Measurements from ENCODE around the gene CSN2. TPM values are rescaled to one million over a fixed set of nuclear protein-coding genes. Genes with fewer than 3 reads are reported as not detected.
A peak's percentile ranks its signal among the peaks of the same experiment; 100 is the strongest.
"Not testable (repeated sequence)": the region's sequence is repeated elsewhere in the genome, so short reads cannot be mapped to it uniquely, and the experiment has no call there.

Gene CSN2, protein sequence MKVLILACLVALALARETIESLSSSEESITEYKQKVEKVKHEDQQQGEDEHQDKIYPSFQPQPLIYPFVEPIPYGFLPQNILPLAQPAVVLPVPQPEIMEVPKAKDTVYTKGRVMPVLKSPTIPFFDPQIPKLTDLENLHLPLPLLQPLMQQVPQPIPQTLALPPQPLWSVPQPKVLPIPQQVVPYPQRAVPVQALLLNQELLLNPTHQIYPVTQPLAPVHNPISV
- total RNA-seq, result not detected in 2 replicates

DNA sequence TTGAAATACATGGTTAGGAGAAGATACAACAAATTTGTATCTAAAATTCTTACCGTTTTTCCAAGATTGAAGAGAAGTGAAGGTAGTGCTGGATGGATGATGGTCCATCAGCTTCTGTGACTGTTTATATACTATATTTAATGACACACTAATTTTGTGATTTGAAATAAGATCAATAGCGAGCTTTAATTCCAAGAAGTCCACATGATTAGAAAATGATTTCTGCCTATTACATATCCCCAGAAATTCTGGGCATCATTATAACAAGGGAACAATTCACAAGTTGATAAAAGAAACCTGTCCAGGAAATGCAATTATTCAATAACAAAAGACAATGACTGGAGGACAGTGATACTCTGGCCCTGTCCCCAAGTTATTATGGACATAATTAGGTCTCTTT lies at the start of gene CSN2:
CSN2 (minus strand) TSS at position 101 of the 400 bp plus-strand sequence. CDS start 4,733 bp downstream, outside the sequence.
- DNase-seq (ENCODE audit: low read depth in 2 of 2), result no peak

DNA sequence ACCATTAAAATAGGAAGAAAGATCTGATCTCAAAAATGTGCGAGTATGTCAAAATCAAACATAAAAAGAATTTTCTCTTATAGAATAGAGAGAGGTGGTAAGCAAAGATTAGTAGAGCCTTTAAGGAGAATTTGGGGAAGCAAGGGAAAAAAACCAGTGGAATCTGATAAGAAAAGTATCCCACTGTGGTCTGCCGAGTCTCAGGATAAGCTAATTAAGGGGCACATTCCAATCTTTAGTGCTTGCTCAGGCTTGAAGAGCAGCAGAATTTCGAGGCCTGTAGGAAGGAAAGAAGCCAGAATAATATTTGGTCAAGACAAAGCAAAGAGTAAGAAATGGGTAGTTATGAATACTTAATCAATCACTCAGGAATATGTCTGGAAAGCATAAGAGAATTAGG lies 43.2 kb upstream of the CSN2 start:
- DNase-seq (ENCODE audit: low read depth in 2 of 2), result no peak

DNA sequence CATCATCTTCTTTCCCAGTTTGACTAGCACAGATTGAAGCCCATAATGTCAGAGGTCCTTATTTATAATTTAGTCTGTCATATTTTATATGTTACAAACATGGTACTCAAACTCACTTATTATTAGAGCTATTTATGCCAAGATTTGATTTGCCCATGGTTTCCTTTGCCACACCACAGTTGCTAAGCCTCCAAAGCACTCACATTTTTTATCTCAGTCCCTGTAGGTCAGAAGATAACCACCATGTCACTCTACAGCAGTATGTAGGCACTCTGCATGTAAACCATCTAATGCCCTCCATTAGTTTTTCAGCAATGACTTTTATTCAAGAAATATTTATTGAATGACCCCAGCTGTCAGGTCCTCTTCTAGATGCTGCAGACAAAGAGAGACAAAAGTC lies 37.0 kb upstream of the CSN2 start:
- no peak for DNase-seq (ENCODE audit: low read depth in 2 of 2)

DNA sequence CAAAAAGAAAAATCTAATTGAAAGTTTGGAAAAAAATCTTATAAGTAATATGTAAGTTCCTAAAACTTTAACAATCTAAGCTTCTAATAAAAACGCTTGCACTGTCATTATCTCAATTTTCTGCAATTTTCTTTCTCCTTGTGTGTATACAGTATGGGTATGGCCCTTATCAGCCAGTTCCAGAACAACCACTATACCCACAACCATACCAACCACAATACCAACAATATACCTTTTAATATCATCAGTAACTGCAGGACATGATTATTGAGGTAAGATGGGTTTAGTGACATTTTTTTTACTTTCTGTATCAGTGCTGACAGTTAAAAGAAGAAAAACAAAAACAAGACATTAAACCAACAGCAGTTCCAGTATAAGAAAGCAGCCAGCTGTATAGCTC lies 35.2 kb upstream of the CSN2 start:
- DNase-seq (ENCODE audit: low read depth in 2 of 2), result no peak

DNA sequence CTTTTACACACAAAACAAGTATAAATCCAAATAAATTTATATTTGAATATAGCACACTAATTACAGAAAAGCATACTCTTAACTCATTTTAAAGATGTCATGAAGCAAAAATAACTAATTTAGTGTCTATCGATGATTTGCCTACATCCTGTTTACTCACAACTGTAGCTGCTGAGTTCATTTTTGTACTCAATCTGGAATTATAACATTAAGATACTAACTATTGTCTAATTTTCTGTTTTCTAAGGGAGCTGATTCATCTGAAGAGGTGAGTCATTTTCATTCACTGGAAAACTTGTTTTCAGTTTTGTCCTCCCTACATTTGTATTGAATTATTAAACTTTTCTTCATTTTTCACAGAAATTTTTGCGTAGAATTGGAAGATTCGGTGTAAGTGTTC lies 33.9 kb upstream of the CSN2 start:
- DNase-seq (ENCODE audit: low read depth in 2 of 2), result peak in 1 of 2 donors; percentile 2

DNA sequence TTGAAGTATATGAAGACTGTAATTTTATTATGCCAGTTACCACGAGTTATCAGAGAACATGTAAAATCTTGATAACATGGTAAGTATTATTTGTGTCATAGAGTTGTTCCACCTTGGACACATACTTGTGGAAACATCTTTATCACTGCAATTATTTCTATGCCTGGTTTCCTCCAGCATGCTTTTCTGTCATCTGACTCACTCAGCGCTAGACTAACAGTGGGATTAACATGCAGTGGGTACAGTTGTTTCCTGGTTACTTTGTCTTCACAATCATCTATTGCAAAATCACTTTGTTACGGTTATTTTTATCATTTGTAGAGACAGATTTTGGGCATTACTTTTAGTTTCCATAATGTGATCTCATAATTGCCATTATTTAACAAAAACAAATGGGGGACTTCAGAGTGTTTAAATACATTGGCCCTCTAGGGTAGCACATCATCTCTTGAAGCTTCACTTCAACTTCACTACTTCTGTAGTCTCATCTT lies 30.0 kb upstream of the CSN2 start, which contains the start of gene STATH:
STATH (plus strand) TSS at position 441 of the 491 bp plus-strand sequence. CDS start 2,472 bp downstream, outside the sequence.
- peak in 1 of 2 donors; percentile 28 for DNase-seq (ENCODE audit: low read depth in 2 of 2)

DNA sequence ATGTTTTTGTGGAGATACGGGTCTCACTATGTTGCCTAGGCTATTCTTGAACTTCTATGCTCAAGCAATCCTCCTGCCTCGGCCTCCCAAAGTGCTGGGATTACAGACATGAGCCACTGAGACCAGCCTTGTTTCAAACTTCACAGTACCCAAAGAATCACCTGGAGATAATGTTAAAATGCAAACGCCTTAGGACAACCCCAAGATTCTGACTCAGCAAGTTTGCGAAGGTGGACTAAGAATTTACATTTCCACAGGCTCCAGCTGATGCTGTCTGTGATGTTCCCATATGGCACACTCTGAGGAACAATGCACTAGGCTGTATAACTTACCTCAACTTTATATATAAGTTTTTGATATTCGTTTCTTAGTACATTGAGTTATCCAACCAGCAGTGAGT lies 29.3 kb upstream of the CSN2 start:
- DNase-seq (ENCODE audit: low read depth in 2 of 2), result no peak

DNA sequence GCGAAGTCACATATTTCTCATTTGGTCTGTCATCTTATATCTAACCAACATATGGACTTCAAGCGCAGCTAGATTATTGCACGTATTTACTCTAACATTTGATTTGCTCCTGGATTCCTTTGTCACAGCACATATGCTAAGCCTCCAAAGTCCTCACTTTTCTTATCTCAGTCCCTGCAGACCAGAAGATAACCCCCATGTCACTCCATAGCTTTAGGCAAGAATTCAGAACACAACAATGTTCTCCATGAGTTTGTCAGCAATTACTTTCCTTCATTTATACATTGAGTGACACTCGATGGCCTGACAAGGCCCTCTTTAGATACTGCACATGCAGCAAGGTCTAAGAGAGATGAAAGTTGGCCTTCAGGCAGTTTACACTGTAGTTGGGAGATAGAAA lies 25.5 kb upstream of the CSN2 start:
- no peak for DNase-seq (ENCODE audit: low read depth in 2 of 2)

DNA sequence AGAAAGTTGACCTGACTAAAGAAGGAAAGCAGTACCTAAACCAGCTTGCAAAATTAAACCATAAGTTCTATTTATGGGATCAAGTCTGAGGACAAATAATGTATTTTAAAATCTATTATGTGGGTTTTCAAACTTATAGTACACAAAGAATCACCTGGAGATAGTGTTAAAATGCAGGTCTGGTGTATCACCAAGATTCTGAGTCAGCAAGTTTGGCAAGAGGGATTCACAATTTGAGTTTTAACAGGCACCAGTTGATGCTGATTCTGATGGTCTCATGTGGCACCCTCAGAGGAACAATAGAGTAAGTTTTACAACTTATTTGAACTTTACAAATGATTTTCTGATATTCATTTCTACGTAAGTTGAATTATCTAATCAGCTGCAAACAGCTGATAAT lies 21.1 kb upstream of the CSN2 start:
- DNase-seq (ENCODE audit: low read depth in 2 of 2), result no peak

DNA sequence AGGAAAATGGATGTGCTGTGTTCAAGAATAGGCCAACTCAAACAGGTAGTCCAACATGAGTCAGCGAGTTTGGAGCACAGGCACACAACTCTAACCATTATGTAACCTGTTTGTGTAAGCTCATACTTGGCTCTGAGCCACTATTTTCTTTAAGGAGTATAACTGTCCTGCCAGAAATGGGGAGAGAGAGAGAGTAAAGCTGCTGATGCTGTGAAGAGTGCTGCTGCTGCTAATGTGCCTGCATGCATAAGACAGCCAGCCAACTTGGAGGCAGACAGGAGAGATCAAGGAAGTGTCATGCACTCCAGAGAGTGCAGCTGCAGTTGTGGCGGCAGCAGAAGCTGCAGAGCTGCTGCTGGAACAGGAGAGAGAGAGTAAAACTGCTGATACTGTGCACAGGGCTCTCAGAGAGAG lies 18.5 kb upstream of the CSN2 start:
- DNase-seq (ENCODE audit: low read depth in 2 of 2), result peak; percentile 8 to 70

DNA sequence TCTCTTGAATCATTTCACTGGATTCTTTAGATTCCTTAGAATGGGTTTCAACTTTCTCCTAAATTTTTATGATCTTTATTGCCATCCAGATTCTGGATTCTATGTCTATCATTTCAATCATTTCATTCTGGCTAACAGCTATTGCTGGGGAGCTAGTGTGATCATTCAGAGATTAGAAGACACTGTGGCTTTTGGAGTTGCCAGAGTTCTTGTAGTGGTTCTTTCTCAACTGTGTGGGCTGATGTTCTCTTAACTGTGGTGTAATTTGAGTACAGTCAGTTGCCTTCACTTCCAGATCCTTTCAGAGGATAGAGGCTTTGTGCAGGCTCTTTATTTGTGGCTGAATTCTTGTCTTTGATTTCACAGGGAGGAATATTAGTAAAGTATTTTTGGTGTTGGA lies 12.1 kb upstream of the CSN2 start:
- no peak for DNase-seq (ENCODE audit: low read depth in 2 of 2)

DNA sequence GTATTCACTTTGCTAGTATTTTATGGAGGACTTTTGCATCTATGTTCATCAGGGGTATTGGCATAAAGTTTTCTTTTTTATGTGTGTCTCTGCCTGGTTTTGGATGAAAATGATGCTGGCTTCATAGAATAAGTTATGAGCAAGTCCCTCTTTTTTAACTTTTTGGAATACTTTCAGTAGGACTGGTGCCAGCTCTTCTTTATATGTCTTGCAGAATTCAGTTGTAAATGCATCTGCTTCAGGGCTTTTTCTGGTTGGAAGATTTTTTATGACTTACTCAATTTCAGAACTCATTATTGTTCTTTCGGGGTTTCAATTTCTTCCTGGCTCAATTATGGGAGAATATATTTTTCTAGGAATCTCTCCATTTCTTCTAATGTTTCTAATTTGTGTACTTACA lies 9.1 kb upstream of the CSN2 start:
- no peak for DNase-seq (ENCODE audit: low read depth in 2 of 2)

DNA sequence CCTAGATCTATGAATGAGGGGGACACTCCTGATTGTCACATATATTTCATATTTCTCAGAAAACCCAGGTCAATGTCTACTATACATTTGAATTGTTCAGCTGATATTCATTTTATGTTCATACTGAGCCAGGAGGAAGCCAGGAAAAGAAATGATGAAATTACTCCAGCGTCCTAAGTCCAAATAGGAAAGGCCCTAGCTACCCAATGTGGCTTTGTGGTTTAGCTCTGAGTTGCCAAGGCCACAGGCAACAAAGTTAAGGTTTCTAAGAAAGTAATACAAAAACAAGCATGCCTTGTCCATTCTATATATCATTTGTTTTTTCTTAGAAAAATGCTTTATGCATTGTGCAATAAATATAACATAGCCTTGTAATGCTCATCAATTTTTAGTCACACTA lies 4.5 kb upstream of the CSN2 start:
- no peak for DNase-seq (ENCODE audit: low read depth in 2 of 2)

DNA sequence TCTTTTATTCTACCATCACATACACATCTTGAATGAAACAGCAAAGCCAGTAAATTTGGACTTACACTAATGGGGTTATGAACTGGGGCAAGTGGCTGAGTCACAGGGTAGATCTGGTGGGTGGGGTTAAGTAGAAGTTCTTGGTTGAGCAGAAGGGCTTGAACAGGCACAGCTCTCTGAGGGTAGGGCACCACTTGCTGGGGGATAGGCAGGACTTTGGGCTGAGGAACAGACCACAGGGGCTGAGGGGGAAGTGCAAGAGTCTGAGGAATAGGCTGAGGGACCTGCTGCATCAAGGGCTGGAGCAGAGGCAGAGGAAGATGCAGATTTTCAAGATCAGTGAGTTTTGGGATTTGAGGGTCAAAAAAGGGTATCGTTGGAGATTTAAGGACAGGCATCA lies 8.3 kb downstream of the CSN2 start:
- DNase-seq (ENCODE audit: low read depth in 2 of 2), result no peak

DNA sequence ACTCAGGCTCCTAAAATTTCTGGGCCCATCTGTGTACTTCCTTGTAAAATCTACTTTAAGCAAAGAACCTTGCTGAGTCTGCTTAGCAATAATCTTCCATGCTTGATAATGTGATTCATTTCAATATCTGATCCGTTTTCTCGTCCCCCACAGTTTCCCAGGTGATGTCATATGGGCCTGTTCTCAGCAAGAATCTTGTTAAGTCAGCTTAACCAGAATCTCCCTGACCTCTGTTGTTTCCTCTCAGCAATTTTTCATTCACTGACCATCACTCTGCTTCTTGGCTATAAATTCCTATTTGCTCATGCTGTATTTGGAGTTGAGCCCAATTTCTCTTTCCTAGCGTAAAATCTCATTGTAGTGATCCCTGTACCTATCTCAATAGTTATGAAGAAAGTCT lies 13.9 kb downstream of the CSN2 start:
- DNase-seq (ENCODE audit: low read depth in 2 of 2), result no peak

DNA sequence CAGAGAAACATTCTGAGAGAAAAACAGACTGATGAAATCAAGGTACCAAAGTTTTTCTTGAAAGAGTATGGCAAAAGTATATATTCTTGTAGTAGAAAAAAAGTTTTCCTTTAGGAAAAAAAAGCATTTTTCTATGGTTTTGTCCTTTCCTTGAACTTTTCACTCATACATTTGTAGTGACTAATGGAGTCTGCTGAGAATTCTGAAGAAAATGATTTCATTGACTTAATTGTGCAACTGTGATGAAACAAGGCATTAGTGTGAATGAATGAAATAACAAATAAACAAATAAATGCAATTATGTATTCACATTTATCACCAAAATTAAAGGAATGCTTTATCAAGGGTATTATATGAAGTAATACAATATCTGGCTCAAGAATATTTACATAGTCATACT lies 29.0 kb downstream of the CSN2 start:
- DNase-seq (ENCODE audit: low read depth in 2 of 2), result no peak

DNA sequence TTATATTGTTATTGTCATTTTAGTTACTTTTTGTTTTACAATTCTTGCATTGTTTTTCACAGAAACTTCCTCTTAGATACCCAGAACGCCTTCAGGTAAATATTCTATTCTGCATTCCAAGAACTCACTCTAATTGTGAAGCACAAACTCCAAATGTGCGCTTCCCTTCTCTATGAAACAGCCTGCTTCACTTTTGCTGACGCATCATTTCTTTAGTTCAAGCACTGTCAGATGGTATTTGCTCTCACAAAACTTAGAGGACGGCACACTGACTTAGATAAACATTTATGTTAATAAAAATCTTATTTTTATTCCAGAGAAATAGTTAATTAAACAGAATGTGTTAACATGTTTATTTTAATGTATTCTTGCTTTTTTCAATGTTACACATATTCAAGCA lies 31.4 kb downstream of the CSN2 start:
- no peak for DNase-seq (ENCODE audit: low read depth in 2 of 2)

DNA sequence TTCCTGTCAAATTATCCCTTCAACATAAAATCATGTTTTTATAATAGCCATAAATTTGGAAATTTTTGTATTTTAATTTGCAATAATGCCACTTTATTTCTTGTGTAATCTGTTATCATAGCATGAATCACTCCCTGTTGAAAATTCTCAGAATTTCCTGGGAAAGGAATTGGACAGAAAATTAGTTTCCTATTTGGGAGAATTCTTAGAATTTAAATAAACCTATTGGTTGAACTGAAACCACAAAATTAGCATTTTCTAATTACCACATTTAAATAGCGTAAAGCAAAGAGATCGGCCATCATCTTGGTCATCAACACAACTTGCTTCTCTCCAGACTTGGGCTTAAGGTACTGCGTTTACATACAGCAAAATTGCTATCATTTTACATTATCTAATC lies 34.8 kb downstream of the CSN2 start, which contains the start of gene CSN1S1:
CSN1S1 (plus strand) TSS at position 301 of the 400 bp plus-strand sequence. CDS start 1,488 bp downstream, outside the sequence.
- no peak for DNase-seq (ENCODE audit: low read depth in 2 of 2)

DNA sequence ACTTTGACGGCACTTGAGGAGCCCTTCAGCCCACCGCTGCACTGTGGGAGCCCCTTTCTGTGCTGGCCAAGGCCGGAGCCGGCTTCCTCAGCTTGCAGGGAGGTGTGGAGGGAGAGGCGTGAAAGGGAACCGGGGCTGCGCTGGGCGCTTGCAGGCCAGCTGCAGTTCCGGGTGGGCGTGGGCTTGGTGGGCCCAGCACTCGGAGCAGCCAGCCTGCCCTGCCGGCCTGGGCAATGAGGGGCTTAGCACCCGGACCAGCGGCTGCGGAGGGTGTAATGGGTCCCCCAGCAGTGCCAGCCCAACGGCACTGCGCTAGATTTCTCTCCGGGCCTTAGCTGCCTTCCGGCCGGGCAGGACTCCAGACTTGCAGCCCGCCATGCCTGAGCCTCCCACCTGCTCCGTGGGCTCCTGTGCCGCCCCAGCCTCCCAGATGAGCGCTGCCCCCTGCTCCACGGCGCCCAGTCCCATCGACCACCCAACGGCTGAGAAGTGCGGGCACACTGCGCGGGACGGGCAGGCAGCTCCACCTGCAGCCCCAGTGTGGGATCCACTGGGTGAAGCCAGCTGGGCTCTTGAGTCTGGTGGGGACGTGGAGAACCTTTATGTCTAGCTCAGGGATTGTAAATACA lies 41.6 kb downstream of the CSN2 start:
- not testable (repeated sequence) for DNase-seq (ENCODE audit: low read depth in 2 of 2)

DNA sequence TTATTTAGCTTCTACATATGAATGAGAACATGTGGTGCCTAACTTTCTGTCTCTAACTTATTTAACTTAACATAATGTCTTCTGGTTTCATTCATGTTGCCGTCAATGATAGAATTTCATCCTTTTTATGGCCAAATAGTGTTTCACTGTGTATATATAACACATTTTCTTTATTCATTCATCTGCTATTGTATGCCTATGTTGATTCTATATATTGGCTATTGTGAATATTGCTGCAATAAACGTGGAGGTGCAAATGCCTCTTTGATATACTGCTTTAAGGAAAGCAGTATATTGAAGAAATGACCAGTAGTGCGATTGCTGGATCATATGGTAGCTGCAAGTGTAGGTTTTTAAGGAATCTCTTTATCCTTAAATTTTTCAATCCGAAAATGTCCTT lies 44.7 kb downstream of the CSN2 start:
- DNase-seq (ENCODE audit: low read depth in 2 of 2), result no peak

DNA sequence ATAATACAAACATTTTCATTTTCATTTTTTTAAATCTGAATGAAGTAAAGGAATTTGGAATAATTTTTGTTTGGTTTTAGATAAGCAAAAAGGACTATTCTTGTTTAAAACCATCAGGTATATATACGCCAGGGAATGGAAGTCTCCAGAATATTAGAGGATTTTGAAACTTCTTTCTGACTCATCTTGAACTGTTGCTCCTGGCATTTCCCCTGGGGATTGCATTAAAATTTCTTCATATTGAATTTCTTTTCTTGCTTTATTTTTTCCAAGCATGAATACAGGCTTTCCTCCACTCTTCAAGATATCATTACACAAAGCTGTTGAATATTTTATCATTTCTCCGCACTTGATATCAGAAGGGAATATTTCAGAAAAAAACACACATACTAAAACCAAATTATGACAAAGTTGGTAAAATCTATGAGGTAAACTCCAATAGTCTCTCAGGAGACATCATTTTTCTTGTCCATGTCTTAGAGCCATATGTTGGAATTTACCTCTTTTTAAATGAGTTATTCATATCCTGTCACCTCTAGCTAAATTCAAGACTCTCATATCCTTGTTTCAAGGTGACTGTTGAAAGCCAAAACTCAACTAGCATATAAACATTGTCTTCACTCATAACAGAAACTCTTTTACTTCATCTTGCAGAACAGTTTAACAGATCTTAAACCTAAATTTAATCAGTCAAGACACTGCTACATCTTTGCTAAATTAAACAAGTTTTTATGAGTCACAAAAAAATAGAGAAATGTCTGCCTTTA lies 55.3 kb downstream of the CSN2 start:
- no peak for DNase-seq (ENCODE audit: low read depth in 2 of 2)

DNA sequence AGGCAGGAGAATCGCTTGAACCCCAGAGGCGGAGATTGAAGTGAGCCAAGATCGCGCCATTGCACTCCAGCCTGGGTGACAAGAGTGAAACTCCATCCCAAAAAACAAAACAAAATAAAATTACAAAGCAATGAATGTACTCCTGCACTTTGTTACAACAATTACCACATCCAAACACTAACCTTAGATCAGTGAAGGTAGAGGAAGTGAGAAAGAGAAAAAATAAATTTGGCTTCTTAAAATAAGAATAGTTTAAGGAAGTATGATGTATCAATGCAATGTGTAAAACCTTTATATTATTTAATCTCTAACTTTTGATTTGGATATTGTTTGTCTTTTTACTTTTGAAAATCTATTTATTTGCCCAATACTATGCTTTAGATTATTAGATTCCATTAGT lies 56.3 kb downstream of the CSN2 start:
- no peak for DNase-seq (ENCODE audit: low read depth in 2 of 2)

Measured in lung microvascular endothelial cell (primary cell).